ENCODE measurements around the gene DHX58. TPM values are rescaled to one million over a fixed set of nuclear protein-coding genes. Genes with fewer than 3 reads are reported as not detected.
A peak's percentile ranks its signal among the peaks of the same experiment; 100 is the strongest.

DHX58 gene
- total RNA-seq, 1 experiment from 2014 or later, result 0.79 TPM

GRCh38 chr17:42114118-42114517, 1.6 kb upstream of the DHX58 start:
- no peaks in the 10 kb centered on the region for H3K9me3 Mint-ChIP-seq (ENCODE audit: unreplicated experiment)
- ChIA-PET POLR2A (no interaction called here), CTCF (no interaction called here)
- intact Hi-C loops (cut with micrococcal nuclease; ENCODE audit: unreplicated experiment), result no loop called here
- no peaks in the 10 kb centered on the region for H3K27me3 ChIP-seq (replicated peaks; ENCODE audit: control insufficient read depth, insufficient read depth, low read length)
- no peak for DNase-seq
- no peaks in the 10 kb centered on the region for H3K4me1 Mint-ChIP-seq (ENCODE audit: low read depth, unreplicated experiment)
- TF ChIP-seq, protein P1, sequence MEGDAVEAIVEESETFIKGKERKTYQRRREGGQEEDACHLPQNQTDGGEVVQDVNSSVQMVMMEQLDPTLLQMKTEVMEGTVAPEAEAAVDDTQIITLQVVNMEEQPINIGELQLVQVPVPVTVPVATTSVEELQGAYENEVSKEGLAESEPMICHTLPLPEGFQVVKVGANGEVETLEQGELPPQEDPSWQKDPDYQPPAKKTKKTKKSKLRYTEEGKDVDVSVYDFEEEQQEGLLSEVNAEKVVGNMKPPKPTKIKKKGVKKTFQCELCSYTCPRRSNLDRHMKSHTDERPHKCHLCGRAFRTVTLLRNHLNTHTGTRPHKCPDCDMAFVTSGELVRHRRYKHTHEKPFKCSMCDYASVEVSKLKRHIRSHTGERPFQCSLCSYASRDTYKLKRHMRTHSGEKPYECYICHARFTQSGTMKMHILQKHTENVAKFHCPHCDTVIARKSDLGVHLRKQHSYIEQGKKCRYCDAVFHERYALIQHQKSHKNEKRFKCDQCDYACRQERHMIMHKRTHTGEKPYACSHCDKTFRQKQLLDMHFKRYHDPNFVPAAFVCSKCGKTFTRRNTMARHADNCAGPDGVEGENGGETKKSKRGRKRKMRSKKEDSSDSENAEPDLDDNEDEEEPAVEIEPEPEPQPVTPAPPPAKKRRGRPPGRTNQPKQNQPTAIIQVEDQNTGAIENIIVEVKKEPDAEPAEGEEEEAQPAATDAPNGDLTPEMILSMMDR (IDR thresholded peaks at IDR 0.05; ENCODE audit: insufficient read depth in 1 of 2, low read depth in 1 of 2, low read length in 1 of 2, severe bottlenecking in 1 of 2, unreplicated experiment in 1 of 2), result no peak
- H3K27ac Mint-ChIP-seq (ENCODE audit: unreplicated experiment), result no peak overlapping the region
- no TSS peak for BruUV-seq (replicated peaks)
- H3K4me3 Mint-ChIP-seq (ENCODE audit: unreplicated experiment), result no peak overlapping the region
- no peaks in the 10 kb centered on the region for H3K9me3 ChIP-seq
- H3K36me3 Mint-ChIP-seq (ENCODE audit: insufficient read depth, unreplicated experiment), result peaks cover 26% of the 10 kb centered on the region
- H3K4me1 ChIP-seq, result no peaks in the 10 kb centered on the region
- no peaks in the 10 kb centered on the region; the same call in none of the 2 replicates for H3K36me3 ChIP-seq (ENCODE audit: control insufficient read depth, insufficient read depth, low read length)
- H3K27me3 Mint-ChIP-seq (ENCODE audit: insufficient read depth, unreplicated experiment), result no peaks in the 10 kb centered on the region
- no peak overlapping the region for H3K4me3 ChIP-seq (ENCODE audit: low read depth, low read length)

- intact Hi-C loops (cut with micrococcal nuclease; ENCODE audit: unreplicated experiment), result no loop called here
- Histone ChIP-seq H3K9me3 (no peaks in the 10 kb centered on the region), H3K27me3 (replicated peaks; ENCODE audit: control insufficient read depth, insufficient read depth, low read length) (no peaks in the 10 kb centered on the region), H3K4me1 (no peaks in the 10 kb centered on the region), H3K36me3 (ENCODE audit: control insufficient read depth, insufficient read depth, low read length) (no peaks in the 10 kb centered on the region; the same call in none of the 2 replicates), H3K4me3 (ENCODE audit: low read depth, low read length) (no peak overlapping the region)
- CTCF ChIA-PET, result interaction anchor here (1.1 kb wide), 1 partner anchor 86 kb away, joined by 3 read pairs; no protein-coding TSS in a partner anchor
- TF ChIP-seq, protein P1 (IDR thresholded peaks at IDR 0.05; ENCODE audit: insufficient read depth in 1 of 2, low read depth in 1 of 2, low read length in 1 of 2, severe bottlenecking in 1 of 2, unreplicated experiment in 1 of 2), result no peak
- DNase-seq, result no peak
- POLR2A ChIA-PET, result no interaction called here
- H3K4me1 Mint-ChIP-seq (ENCODE audit: low read depth, unreplicated experiment), result no peaks in the 10 kb centered on the region
- H3K36me3 Mint-ChIP-seq (ENCODE audit: insufficient read depth, unreplicated experiment), result peaks cover 26% of the 10 kb centered on the region
- H3K27me3 Mint-ChIP-seq (ENCODE audit: insufficient read depth, unreplicated experiment), result no peaks in the 10 kb centered on the region
- TSS peak; percentile 69 for BruUV-seq (replicated peaks)
- H3K27ac Mint-ChIP-seq (ENCODE audit: unreplicated experiment), result no peak overlapping the region
- H3K9me3 Mint-ChIP-seq (ENCODE audit: unreplicated experiment), result no peaks in the 10 kb centered on the region
- no peak overlapping the region for H3K4me3 Mint-ChIP-seq (ENCODE audit: unreplicated experiment)
These were observed 967 bp upstream of the DHX58 start for GRCh38 chr17:42113293-42114069.

DNA sequence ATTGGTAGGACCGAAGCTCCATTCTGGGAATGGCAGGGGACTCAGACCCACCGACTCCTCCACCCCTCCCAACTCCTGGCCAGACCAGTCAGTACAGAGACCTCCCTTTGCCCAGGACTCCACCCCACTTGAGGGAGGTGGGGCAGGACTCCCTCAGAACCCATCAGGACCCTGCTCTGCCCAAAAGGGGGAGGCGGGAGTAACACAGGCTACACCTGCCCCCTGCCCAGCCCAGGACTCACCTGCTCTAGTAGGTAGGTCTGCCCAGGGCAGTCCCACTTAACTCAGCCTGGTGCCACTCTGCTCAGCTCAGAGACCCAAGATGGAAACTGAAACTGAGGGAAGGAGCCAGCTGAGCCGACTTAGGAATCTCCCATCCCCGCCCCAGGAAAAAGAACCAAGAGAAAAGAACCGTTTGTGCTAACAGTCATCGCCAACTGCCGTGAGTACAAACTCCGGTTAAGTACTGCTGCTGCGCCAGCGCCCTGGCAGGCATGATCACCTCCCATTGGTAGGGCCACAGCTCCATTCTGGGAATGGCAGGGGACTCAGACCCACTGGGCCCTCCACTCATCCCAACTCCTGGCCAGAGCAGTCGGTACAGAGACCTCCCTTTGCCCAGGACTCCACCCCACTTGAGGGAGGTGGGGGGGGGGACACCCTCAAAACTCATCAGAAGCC, 503 bp downstream of the DHX58 start:
- no peak overlapping the region for H3K4me3 ChIP-seq (ENCODE audit: low read depth, low read length)
- TF ChIP-seq, protein P1 (IDR thresholded peaks at IDR 0.05; ENCODE audit: insufficient read depth in 1 of 2, low read depth in 1 of 2, low read length in 1 of 2, severe bottlenecking in 1 of 2, unreplicated experiment in 1 of 2), result no peak
- POLR2A ChIA-PET, result no interaction called here
- H3K36me3 ChIP-seq (ENCODE audit: control insufficient read depth, insufficient read depth, low read length), result no peaks in the 10 kb centered on the region; the same call in none of the 2 replicates
- BruUV-seq (replicated peaks), result no TSS peak
- Mint-ChIP-seq H3K27me3 (ENCODE audit: insufficient read depth, unreplicated experiment) (no peaks in the 10 kb centered on the region), H3K27ac (ENCODE audit: unreplicated experiment) (no peak overlapping the region), H3K9me3 (ENCODE audit: unreplicated experiment) (no peaks in the 10 kb centered on the region), H3K4me3 (ENCODE audit: unreplicated experiment) (no peak overlapping the region), H3K36me3 (ENCODE audit: insufficient read depth, unreplicated experiment) (peaks cover 22% of the 10 kb centered on the region), H3K4me1 (ENCODE audit: low read depth, unreplicated experiment) (no peaks in the 10 kb centered on the region)
- H3K4me1 ChIP-seq, result no peaks in the 10 kb centered on the region
- CTCF ChIA-PET, result interaction anchor here (0.6 kb wide), 1 partner anchor 146 kb away, joined by 3 read pairs; no protein-coding TSS in a partner anchor
- no peaks in the 10 kb centered on the region for H3K27me3 ChIP-seq (replicated peaks; ENCODE audit: control insufficient read depth, insufficient read depth, low read length)
- intact Hi-C loops (cut with micrococcal nuclease; ENCODE audit: unreplicated experiment), result no loop called here
- no peak for DNase-seq
- H3K9me3 ChIP-seq, result no peaks in the 10 kb centered on the region

Measured in Caco-2 (cell line).